Measurements from ENCODE around the gene XPNPEP2.

The XPNPEP2 gene

DNA sequence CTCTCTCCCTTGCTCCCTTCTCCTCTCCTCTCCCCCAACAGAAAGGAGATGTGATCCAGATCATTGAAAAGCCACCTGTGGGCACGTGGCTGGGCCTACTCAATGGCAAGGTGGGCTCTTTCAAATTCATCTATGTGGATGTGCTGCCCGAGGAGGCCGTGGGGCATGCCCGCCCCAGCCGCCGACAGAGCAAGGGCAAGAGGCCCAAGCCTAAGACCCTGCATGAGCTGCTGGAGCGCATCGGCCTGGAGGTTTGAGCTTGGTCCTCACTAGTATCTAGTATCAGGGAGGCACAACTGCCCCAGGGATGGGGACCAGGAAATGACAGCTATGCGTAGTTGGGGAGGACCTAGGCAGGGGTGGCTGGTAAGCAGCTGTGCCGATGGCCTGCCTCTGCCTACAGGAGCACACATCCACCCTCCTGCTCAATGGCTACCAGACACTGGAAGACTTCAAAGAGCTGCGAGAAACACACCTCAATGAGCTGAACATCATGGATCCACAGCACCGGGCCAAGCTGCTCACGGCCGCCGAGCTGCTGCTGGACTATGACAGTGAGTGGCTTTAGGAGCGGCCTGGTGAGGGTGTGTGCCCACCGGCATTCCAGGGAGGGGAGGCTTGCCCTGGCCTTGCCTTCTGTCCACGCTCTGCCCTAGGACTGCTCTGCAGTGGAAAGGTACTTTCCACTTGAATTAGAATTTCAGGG is 54.0 kb downstream of the XPNPEP2 start:
- no peak for TF ChIP-seq ZBTB7A (IDR thresholded peaks at IDR 0.05; ENCODE audit: low read depth)
- no peak for TF ChIP-seq EGR1 (IDR thresholded peaks at IDR 0.05)
- no peak for TF ChIP-seq NFIC (IDR thresholded peaks at IDR 0.05)
- TF ChIP-seq EP300 (IDR thresholded peaks at IDR 0.05; ENCODE audit: borderline replicate concordance): no peak
- TF ChIP-seq, protein P1, sequence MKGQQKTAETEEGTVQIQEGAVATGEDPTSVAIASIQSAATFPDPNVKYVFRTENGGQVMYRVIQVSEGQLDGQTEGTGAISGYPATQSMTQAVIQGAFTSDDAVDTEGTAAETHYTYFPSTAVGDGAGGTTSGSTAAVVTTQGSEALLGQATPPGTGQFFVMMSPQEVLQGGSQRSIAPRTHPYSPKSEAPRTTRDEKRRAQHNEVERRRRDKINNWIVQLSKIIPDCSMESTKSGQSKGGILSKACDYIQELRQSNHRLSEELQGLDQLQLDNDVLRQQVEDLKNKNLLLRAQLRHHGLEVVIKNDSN (IDR thresholded peaks at IDR 0.05): no peak
- TF ChIP-seq, protein P2, sequence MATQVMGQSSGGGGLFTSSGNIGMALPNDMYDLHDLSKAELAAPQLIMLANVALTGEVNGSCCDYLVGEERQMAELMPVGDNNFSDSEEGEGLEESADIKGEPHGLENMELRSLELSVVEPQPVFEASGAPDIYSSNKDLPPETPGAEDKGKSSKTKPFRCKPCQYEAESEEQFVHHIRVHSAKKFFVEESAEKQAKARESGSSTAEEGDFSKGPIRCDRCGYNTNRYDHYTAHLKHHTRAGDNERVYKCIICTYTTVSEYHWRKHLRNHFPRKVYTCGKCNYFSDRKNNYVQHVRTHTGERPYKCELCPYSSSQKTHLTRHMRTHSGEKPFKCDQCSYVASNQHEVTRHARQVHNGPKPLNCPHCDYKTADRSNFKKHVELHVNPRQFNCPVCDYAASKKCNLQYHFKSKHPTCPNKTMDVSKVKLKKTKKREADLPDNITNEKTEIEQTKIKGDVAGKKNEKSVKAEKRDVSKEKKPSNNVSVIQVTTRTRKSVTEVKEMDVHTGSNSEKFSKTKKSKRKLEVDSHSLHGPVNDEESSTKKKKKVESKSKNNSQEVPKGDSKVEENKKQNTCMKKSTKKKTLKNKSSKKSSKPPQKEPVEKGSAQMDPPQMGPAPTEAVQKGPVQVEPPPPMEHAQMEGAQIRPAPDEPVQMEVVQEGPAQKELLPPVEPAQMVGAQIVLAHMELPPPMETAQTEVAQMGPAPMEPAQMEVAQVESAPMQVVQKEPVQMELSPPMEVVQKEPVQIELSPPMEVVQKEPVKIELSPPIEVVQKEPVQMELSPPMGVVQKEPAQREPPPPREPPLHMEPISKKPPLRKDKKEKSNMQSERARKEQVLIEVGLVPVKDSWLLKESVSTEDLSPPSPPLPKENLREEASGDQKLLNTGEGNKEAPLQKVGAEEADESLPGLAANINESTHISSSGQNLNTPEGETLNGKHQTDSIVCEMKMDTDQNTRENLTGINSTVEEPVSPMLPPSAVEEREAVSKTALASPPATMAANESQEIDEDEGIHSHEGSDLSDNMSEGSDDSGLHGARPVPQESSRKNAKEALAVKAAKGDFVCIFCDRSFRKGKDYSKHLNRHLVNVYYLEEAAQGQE (IDR thresholded peaks at IDR 0.05; ENCODE audit: low read depth): no peak
- no peak for TF ChIP-seq TEAD4 (IDR thresholded peaks at IDR 0.05)
- TF ChIP-seq TCF12 (IDR thresholded peaks at IDR 0.05; ENCODE audit: low read depth): no peak
- TF ChIP-seq YY1 (IDR thresholded peaks at IDR 0.05; ENCODE audit: low read depth): no peak
- TF ChIP-seq RAD21 (IDR thresholded peaks at IDR 0.05; ENCODE audit: low read depth): no peak
- no peak for TF ChIP-seq FOXM1 (IDR thresholded peaks at IDR 0.05; ENCODE audit: borderline replicate concordance, low read depth)
- no peak for TF ChIP-seq CREB1 (IDR thresholded peaks at IDR 0.05; ENCODE audit: low read depth)
- no peak for TF ChIP-seq TAF1 (IDR thresholded peaks at IDR 0.05; ENCODE audit: low read depth)
- TF ChIP-seq CEBPB (IDR thresholded peaks at IDR 0.05): no peak
- TF ChIP-seq, protein P3, sequence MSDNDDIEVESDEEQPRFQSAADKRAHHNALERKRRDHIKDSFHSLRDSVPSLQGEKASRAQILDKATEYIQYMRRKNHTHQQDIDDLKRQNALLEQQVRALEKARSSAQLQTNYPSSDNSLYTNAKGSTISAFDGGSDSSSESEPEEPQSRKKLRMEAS (IDR thresholded peaks at IDR 0.05): no peak

DNA sequence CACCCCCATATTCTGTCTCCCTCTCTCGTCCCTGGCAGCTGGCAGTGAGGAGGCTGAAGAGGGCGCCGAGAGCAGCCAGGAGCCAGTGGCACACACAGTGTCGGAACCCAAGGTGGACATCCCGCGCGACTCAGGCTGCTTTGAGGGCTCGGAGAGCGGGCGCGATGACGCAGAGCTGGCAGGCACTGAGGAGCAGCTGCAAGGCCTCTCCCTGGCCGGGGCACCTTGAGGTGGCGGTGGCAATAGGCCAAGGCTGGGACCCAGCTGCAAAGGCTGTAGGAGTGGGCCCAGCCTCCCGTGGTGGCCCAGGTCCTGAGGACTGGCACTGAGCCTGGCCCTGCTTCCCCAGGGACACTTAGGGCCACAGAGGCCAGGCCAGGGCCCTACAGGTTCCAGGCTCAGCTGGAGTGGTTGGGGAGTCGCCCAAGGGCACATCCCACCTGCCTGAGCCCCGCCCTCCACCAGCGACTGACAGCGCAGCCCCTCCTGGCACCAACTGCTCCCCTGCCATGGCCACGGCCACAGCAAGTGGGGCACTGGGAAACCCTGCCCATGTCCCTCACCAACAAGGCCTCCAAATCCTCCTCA is 54.9 kb downstream of the XPNPEP2 start:
- no peak for TF ChIP-seq RAD21 (IDR thresholded peaks at IDR 0.05; ENCODE audit: low read depth)
- TF ChIP-seq, protein P3 (IDR thresholded peaks at IDR 0.05): no peak
- TF ChIP-seq CEBPB (IDR thresholded peaks at IDR 0.05): no peak
- no peak for TF ChIP-seq TAF1 (IDR thresholded peaks at IDR 0.05; ENCODE audit: low read depth)
- TF ChIP-seq, protein P1 (IDR thresholded peaks at IDR 0.05): no peak
- TF ChIP-seq TCF12 (IDR thresholded peaks at IDR 0.05; ENCODE audit: low read depth): no peak
- TF ChIP-seq YY1 (IDR thresholded peaks at IDR 0.05; ENCODE audit: low read depth): no peak
- TF ChIP-seq EGR1 (IDR thresholded peaks at IDR 0.05): no peak
- TF ChIP-seq NFIC (IDR thresholded peaks at IDR 0.05): no peak
- no peak for TF ChIP-seq FOXM1 (IDR thresholded peaks at IDR 0.05; ENCODE audit: borderline replicate concordance, low read depth)
- no peak for TF ChIP-seq CREB1 (IDR thresholded peaks at IDR 0.05; ENCODE audit: low read depth)
- no peak for TF ChIP-seq TEAD4 (IDR thresholded peaks at IDR 0.05)
- TF ChIP-seq EP300 (IDR thresholded peaks at IDR 0.05; ENCODE audit: borderline replicate concordance): no peak

DNA sequence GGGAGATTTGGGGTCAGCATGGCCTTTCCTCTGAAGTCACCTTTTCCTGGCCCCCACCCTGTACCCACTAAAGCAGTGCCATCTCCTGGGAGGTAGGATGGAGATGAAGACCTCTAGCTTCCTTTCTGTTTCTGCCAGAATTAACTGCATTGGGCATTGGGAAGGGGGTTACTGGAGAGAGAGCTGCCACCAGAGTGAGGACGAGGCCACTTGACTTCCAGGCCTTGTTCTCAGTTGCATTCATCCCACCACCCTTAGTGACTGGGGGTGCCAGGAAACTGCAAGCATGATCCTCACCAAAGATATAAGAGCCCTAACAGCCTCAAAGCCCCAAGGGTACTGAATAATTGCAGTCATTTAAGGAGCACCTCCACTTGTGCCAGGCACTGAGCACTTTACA is 56.8 kb downstream of the XPNPEP2 start:
- TF ChIP-seq NFIC (IDR thresholded peaks at IDR 0.05) (no peak), EGR1 (IDR thresholded peaks at IDR 0.05) (no peak), ZBTB7A (IDR thresholded peaks at IDR 0.05; ENCODE audit: low read depth) (no peak), TAF1 (IDR thresholded peaks at IDR 0.05; ENCODE audit: low read depth) (no peak)
- TF ChIP-seq, protein P2 (IDR thresholded peaks at IDR 0.05; ENCODE audit: low read depth): no peak

DNA sequence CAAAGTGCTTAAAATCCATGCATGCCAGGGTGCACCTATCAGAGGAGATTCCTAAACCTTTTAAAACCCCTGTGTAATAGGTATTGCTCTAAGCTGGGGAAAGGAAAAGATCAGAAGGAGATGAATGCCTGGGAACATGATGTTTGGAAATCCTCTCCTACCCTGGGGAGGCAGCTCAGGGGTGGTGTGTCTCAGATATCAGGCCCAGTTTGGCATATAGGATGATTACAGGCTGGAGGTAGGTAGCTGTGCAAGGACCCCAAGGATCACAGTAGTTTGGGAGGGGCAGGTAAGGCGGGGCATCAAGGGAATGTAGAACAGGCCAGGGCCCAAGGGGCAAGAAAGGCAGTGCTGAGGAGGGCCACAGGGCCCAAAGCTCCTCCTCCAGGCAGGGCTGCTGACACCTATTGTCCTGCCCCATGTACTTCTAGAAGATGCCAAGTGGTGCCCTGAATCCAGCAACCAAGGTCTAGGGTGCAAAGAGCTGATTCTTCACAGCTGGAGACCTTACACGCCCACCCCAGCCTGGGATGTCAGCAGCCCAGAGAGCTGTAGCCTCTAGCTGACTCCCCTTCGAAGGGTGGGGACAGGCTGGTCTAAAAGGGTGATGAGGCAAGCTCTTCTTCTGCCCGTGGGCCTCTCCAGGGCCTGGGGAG is 58.6 kb downstream of the XPNPEP2 start:
- TF ChIP-seq NFIC (IDR thresholded peaks at IDR 0.05) (no peak), ZBTB7A (IDR thresholded peaks at IDR 0.05; ENCODE audit: low read depth) (no peak), EGR1 (IDR thresholded peaks at IDR 0.05) (no peak), CREB1 (IDR thresholded peaks at IDR 0.05; ENCODE audit: low read depth) (no peak), EP300 (IDR thresholded peaks at IDR 0.05; ENCODE audit: borderline replicate concordance) (no peak), FOXM1 (IDR thresholded peaks at IDR 0.05; ENCODE audit: borderline replicate concordance, low read depth) (no peak), TCF12 (IDR thresholded peaks at IDR 0.05; ENCODE audit: low read depth) (no peak), YY1 (IDR thresholded peaks at IDR 0.05; ENCODE audit: low read depth) (no peak), TEAD4 (IDR thresholded peaks at IDR 0.05) (no peak), CEBPB (IDR thresholded peaks at IDR 0.05) (no peak), TAF1 (IDR thresholded peaks at IDR 0.05; ENCODE audit: low read depth) (no peak), RAD21 (IDR thresholded peaks at IDR 0.05; ENCODE audit: low read depth) (no peak)
- TF ChIP-seq, protein P3 (IDR thresholded peaks at IDR 0.05): no peak
- TF ChIP-seq, protein P2 (IDR thresholded peaks at IDR 0.05; ENCODE audit: low read depth): no peak
- TF ChIP-seq, protein P1 (IDR thresholded peaks at IDR 0.05): no peak
